Smooth muscle cell (in vitro differentiated cells): ENCODE data around the gene CPN2. TPM values are rescaled to one million over a fixed set of nuclear protein-coding genes. Genes with fewer than 3 reads are reported as not detected.

Source experiments
- DNase-seq: peaks from one replicate; lab custom pipeline; 2025; ENCODE audit not compliant: unreplicated experiment; lab: John Stamatoyannopoulos, UW
- H2AFZ ChIP-seq: fragments of 200-600 bp; sonication (generic); 2 replicates; pipeline ENCODE4 v1.6.0; 2016; ENCODE audit warnings: antibody characterized with exemption, low read depth, mild to moderate bottlenecking
- H3F3A ChIP-seq: fragments of 200-600 bp; sonication (generic); 2 replicates; pipeline ENCODE4 v1.6.0; 2017; ENCODE audit warnings: antibody characterized with exemption, low read depth
- H3K27ac ChIP-seq: fragments of 200-600 bp; sonication (generic); 2 replicates; pipeline ENCODE4 v1.5.1; 2016; ENCODE audit warnings: low read depth, mild to moderate bottlenecking
- H3K27me3 ChIP-seq: fragments of 200-600 bp; sonication (generic); 2 replicates; pipeline ENCODE4 v1.6.1; 2016; ENCODE audit warnings: low read depth, mild to moderate bottlenecking
- H3K36me3 ChIP-seq: fragments of 200-600 bp; sonication (generic); 2 replicates; pipeline ENCODE4 v1.5.1; 2016; ENCODE audit warnings: low read depth
- H3K4me1 ChIP-seq: fragments of 200-600 bp; sonication (generic); 2 replicates; pipeline ENCODE4 v1.5.1; 2016; ENCODE audit warnings: low read depth
- H3K4me2 ChIP-seq: fragments of 200-600 bp; sonication (generic); 2 replicates; pipeline ENCODE4 v1.6.0; 2016; ENCODE audit warnings: mild to moderate bottlenecking
- H3K4me3 ChIP-seq: fragments of 200-600 bp; sonication (generic); 2 replicates; pipeline ENCODE4 v1.5.1; 2016; ENCODE audit warnings: mild to moderate bottlenecking
- H3K79me2 ChIP-seq: fragments of 200-600 bp; sonication (generic); 2 replicates; pipeline ENCODE4 v1.6.0; 2016; ENCODE audit warnings: low read depth, mild to moderate bottlenecking
- H3K9ac ChIP-seq: fragments of 200-600 bp; sonication (generic); 2 replicates; pipeline ENCODE4 v1.6.0; 2016; ENCODE audit warnings: low read depth
- H3K9me3 ChIP-seq: fragments of 200-600 bp; sonication (generic); replicated peaks from 2 replicates; pipeline ENCODE4 v1.5.1; 2016; ENCODE audit warnings: low read depth
- H4K20me1 ChIP-seq: fragments of 200-600 bp; sonication (generic); 2 replicates; pipeline ENCODE4 v1.6.0; 2016; ENCODE audit warnings: low read depth
- WGBS: methylation state at CpG from one replicate; pipeline ENCODE4 v1.1.7; 2016; ENCODE audit warnings: low lambda C conversion rate; 5-methylcytosine and 5-hydroxymethylcytosine counted together
- polyA plus RNA-seq: library from polyadenylated mRNA; unstranded; fragments of >200 nt; fragmentation: Nextera tagmentation; extraction: Ambion mirVana; gene quantifications from 2 replicates; pipeline ENCODE4 v1.2.1, GENCODE V29; 2016
- total RNA-seq: library from RNA; depleted of rRNA; stranded (reverse); fragments of >200 nt; gene quantifications from 2 replicates; pipeline ENCODE4 v1.2.3, GENCODE V29; 2014
- TF ChIP-seq, protein P1 (sequence below): fragments of 200-600 bp; sonication (generic); IDR thresholded peaks from 2 replicates; pipeline ENCODE4 v1.5.1; 2017; ENCODE audit warnings: borderline replicate concordance, mild to moderate bottlenecking, antibody characterized with exemption; ENCODE audit not compliant: insufficient read depth, poor library complexity, severe bottlenecking

Gene CPN2
- total and polyA plus RNA-seq, 2 experiments from 2014 or later, result 0.13 TPM; not detected in 1

- WGBS, result 53% methylated on average over 3 of the region's 3 CpGs
These were observed 49.4 kb downstream of the CPN2 start for GRCh38 chr3:194301730-194302129.

GRCh38 chr3:194300936-194301335, 50.2 kb downstream of the CPN2 start:
- TF ChIP-seq, protein P1, sequence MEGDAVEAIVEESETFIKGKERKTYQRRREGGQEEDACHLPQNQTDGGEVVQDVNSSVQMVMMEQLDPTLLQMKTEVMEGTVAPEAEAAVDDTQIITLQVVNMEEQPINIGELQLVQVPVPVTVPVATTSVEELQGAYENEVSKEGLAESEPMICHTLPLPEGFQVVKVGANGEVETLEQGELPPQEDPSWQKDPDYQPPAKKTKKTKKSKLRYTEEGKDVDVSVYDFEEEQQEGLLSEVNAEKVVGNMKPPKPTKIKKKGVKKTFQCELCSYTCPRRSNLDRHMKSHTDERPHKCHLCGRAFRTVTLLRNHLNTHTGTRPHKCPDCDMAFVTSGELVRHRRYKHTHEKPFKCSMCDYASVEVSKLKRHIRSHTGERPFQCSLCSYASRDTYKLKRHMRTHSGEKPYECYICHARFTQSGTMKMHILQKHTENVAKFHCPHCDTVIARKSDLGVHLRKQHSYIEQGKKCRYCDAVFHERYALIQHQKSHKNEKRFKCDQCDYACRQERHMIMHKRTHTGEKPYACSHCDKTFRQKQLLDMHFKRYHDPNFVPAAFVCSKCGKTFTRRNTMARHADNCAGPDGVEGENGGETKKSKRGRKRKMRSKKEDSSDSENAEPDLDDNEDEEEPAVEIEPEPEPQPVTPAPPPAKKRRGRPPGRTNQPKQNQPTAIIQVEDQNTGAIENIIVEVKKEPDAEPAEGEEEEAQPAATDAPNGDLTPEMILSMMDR, result no peak
- H3K79me2 ChIP-seq, result no peaks in the 10 kb centered on the region
- H4K20me1 ChIP-seq, result no peaks in the 10 kb centered on the region
- WGBS, result 98% methylated on average over 6 of the region's 6 CpGs
- peaks cover 11% of the 10 kb centered on the region for H3K4me1 ChIP-seq
- no peak for DNase-seq
- H3F3A ChIP-seq, result peaks cover 7% of the 10 kb centered on the region
- H3K4me2 ChIP-seq, result no peak overlapping the region
- no peak overlapping the region for H3K4me3 ChIP-seq
- no peak overlapping the region for H3K9ac ChIP-seq
- H3K9me3 ChIP-seq, result no peaks in the 10 kb centered on the region
- H3K27ac ChIP-seq, result no peak overlapping the region
- no peaks in the 10 kb centered on the region for H3K36me3 ChIP-seq
- H3K27me3 ChIP-seq, result no peaks in the 10 kb centered on the region
- no peak overlapping the region for H2AFZ ChIP-seq

More at GRCh38 chr3:194301730-194302129, 49.4 kb downstream of the CPN2 start:
- peaks cover 7% of the 10 kb centered on the region for H3F3A ChIP-seq
- no peaks in the 10 kb centered on the region for H3K27me3 ChIP-seq
- H3K36me3 ChIP-seq, result no peaks in the 10 kb centered on the region
- no peak overlapping the region for H3K27ac ChIP-seq
- no peaks in the 10 kb centered on the region for H3K79me2 ChIP-seq
- no peak overlapping the region for H2AFZ ChIP-seq
- no peak overlapping the region for H3K4me2 ChIP-seq
- H4K20me1 ChIP-seq, result no peaks in the 10 kb centered on the region
- TF ChIP-seq, protein P1, result no peak
- no peak overlapping the region for H3K9ac ChIP-seq
- H3K4me3 ChIP-seq, result no peak overlapping the region
- no peak for DNase-seq
- no peaks in the 10 kb centered on the region for H3K9me3 ChIP-seq
- H3K4me1 ChIP-seq, result peaks cover 13% of the 10 kb centered on the region

GRCh38 chr3:194300382-194300758, 50.8 kb downstream of the CPN2 start:
- no peaks in the 10 kb centered on the region for H3K9me3 ChIP-seq
- no peaks in the 10 kb centered on the region for H4K20me1 ChIP-seq
- TF ChIP-seq, protein P1, result peak; percentile 13
- WGBS, result 44% methylated on average over 13 of the region's 13 CpGs
- no peak overlapping the region for H3K4me3 ChIP-seq
- H2AFZ ChIP-seq, result peak overlapping the region; percentile 81
- DNase-seq, result no peak
- H3F3A ChIP-seq, result peaks cover 7% of the 10 kb centered on the region
- H3K9ac ChIP-seq, result no peak overlapping the region
- no peaks in the 10 kb centered on the region for H3K79me2 ChIP-seq
- H3K4me1 ChIP-seq, result peaks cover 11% of the 10 kb centered on the region
- no peak overlapping the region for H3K4me2 ChIP-seq
- no peaks in the 10 kb centered on the region for H3K36me3 ChIP-seq
- no peak overlapping the region for H3K27ac ChIP-seq
- H3K27me3 ChIP-seq, result no peaks in the 10 kb centered on the region
